ENCODE measurements around the gene ABCB4.

The ABCB4 gene

DNA sequence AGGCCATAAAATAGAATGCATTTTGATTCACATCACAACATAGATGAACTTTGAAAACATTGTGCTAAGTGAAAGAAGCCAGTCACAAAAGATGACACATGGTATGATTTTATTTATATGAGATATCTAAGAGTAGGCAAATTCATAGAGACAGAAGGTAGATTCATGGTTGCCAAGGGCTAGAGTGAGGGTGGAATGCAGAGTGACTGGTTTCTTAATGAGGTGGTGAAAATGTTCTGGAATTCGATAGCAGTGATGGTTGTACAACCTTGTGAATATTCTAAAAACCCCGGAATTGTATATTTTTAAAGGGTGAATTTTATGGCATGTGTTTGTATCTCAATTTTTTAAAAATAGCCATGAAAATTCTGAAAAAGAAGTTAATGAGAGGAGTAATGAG is 42.9 kb downstream of the ABCB4 start:
- DNase-seq = no peak
- no peak overlapping the region for H3K27ac Mint-ChIP-seq
- peaks cover 5% of the 10 kb centered on the region for H3K9me3 Mint-ChIP-seq
- H3K4me3 Mint-ChIP-seq = no peak overlapping the region
- H3K4me1 Mint-ChIP-seq = no peaks in the 10 kb centered on the region
- H3K27me3 Mint-ChIP-seq (ENCODE audit: low read depth, poor library complexity) = no peaks in the 10 kb centered on the region
- peaks cover 37% of the 10 kb centered on the region for H3K36me3 Mint-ChIP-seq (ENCODE audit: low read depth)
- TF ChIP-seq, protein P1, sequence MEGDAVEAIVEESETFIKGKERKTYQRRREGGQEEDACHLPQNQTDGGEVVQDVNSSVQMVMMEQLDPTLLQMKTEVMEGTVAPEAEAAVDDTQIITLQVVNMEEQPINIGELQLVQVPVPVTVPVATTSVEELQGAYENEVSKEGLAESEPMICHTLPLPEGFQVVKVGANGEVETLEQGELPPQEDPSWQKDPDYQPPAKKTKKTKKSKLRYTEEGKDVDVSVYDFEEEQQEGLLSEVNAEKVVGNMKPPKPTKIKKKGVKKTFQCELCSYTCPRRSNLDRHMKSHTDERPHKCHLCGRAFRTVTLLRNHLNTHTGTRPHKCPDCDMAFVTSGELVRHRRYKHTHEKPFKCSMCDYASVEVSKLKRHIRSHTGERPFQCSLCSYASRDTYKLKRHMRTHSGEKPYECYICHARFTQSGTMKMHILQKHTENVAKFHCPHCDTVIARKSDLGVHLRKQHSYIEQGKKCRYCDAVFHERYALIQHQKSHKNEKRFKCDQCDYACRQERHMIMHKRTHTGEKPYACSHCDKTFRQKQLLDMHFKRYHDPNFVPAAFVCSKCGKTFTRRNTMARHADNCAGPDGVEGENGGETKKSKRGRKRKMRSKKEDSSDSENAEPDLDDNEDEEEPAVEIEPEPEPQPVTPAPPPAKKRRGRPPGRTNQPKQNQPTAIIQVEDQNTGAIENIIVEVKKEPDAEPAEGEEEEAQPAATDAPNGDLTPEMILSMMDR (IDR thresholded peaks at IDR 0.05) = no peak

DNA sequence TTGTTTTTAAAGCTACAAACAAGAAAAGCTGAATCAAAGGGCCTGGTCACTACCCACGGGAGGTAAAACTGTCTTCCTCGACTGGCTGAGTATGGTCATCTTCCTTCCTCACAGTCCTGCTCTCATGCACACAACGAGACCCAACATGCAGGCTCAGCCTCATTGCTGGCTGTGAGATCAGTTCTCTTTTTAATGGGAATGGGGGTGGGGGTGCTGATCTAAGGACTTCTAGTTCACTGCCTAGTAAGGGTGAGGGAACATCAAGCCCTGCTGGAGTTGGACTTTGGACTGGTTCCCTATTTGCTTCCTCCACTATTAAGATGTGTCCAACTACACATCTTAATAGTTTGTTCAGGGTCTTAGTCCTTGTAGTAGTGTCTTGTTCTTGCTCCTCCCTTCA is 48.2 kb downstream of the ABCB4 start:
- TF ChIP-seq, protein P1 (IDR thresholded peaks at IDR 0.05) = no peak

DNA sequence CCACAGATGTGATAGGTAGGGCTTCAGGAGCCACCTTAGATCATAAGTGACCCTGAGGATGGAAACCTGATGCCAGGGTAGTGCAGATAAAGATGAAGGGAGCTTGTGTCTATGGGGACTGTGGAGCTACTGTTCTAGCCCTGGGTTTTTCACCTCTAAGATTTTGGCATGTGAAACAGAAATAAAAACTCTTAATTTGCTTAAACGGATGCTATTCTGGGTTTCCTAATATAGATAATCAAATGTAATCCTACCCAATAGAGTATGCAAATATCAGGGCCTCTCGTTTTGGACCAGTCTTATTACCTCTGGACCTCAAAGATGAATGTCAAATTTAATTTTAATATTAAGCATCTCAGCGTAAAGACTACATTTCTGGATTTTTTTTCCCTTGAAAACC is 49.3 kb downstream of the ABCB4 start:
- H3K4me1 Mint-ChIP-seq = no peaks in the 10 kb centered on the region
- no peaks in the 10 kb centered on the region for H3K9me3 Mint-ChIP-seq
- no peak for DNase-seq
- TF ChIP-seq, protein P1 (IDR thresholded peaks at IDR 0.05) = no peak
- peaks cover 42% of the 10 kb centered on the region for H3K36me3 Mint-ChIP-seq (ENCODE audit: low read depth)
- H3K27ac Mint-ChIP-seq = no peak overlapping the region
- no peak overlapping the region for H3K4me3 Mint-ChIP-seq
- H3K27me3 Mint-ChIP-seq (ENCODE audit: low read depth, poor library complexity) = peaks cover 3% of the 10 kb centered on the region

More for the DNA sequence above, 48.2 kb downstream of the ABCB4 start:
- H3K9me3 Mint-ChIP-seq = peaks cover under 1% of the 10 kb centered on the region
- no peak overlapping the region for H3K27ac Mint-ChIP-seq
- peaks cover 3% of the 10 kb centered on the region for H3K27me3 Mint-ChIP-seq (ENCODE audit: low read depth, poor library complexity)
- no peaks in the 10 kb centered on the region for H3K4me1 Mint-ChIP-seq
- DNase-seq = no peak
- peaks cover 50% of the 10 kb centered on the region for H3K36me3 Mint-ChIP-seq (ENCODE audit: low read depth)
- H3K4me3 Mint-ChIP-seq = no peak overlapping the region

DNA sequence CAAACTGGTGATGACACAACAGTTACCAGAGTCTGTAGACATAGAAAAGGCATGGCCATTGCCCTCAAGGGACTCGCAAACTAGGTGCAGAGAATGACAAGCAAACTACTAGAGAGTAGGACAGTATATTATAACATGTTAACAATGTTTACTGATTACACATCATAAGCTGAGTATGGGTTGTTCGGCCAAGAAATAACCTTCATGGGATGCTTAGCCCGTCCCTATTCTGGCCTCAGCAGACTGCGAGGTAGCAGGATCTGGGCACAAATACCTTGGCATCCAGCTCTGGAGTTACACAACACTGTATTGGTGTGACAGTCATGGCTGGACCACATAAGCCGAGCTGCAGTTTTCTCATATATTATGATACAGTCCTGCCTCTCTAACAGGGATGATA is 51.4 kb downstream of the ABCB4 start:
- TF ChIP-seq, protein P1 (IDR thresholded peaks at IDR 0.05) = no peak
- Mint-ChIP-seq H3K4me3 (no peak overlapping the region), H3K4me1 (no peaks in the 10 kb centered on the region), H3K27me3 (ENCODE audit: low read depth, poor library complexity) (peaks cover 3% of the 10 kb centered on the region), H3K9me3 (no peaks in the 10 kb centered on the region), H3K27ac (no peak overlapping the region), H3K36me3 (ENCODE audit: low read depth) (peaks cover 49% of the 10 kb centered on the region)
- no peak for DNase-seq

DNA sequence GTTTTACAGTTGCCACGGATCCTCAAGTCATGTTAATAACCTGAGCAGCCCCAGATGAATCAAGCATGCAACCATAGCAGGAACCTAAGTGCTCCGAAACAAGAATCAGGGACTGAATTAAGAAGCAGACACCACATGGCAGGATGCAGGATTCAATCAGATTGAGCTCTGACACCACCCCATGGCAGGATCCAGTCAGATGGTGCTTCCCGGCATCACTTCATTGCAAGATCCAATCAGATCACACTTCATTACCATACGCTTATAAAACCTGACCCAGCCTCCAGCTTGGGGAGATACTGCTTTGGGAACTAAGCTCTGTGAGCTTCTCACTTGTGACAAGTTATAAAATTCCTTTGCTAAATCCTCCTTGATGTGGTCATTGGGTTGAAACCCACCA is 55.3 kb downstream of the ABCB4 start:
- TF ChIP-seq, protein P1 (IDR thresholded peaks at IDR 0.05) = no peak
- Mint-ChIP-seq H3K27ac (no peak overlapping the region), H3K4me3 (no peak overlapping the region), H3K27me3 (ENCODE audit: low read depth, poor library complexity) (no peaks in the 10 kb centered on the region), H3K4me1 (peaks cover 7% of the 10 kb centered on the region), H3K36me3 (ENCODE audit: low read depth) (peaks cover 22% of the 10 kb centered on the region), H3K9me3 (no peaks in the 10 kb centered on the region)
- DNase-seq = no peak

DNA sequence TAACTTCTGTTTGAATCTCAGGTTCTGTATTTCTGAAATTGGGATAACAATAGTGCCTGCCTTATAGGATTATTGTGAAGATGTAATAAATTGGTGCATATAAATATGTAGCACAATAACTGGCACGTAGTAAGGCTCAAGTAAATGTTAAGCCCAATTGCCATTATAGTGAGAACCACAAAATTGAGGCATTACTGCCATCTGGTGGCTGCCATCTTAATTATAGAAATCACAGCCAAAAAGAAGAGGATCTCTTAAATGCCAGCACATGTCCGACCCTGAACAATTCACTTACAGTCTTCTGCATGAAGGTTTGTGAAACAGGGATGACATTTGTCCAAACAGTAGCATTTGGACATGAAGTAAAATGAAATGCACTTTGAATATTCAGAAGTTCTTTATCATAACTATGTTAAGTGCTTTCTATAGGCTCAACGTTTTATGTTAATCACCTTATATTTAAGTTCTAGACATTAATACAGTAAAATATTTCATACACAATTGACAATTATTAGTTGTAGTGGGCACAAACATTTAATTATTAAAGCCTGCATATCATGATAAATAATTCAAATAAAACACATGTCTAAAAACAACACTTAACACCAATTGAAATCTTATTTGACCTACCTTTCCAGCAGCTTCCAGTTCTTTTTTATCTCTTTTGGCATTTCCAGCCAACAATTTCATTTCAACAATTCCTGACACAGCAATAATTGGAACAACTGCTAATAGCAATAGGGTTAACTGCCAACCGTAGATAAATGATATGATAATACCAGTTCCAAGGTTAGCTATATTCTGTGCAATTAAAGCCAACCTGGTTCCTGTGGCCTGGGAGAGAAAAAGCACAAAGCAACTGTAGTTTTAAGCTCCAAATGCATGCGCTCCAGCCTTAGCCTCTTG is 58.5 kb downstream of the ABCB4 start:
- no peak overlapping the region for H3K27ac Mint-ChIP-seq
- no peak overlapping the region for H3K4me3 Mint-ChIP-seq
- H3K36me3 Mint-ChIP-seq (ENCODE audit: low read depth) = peaks cover 13% of the 10 kb centered on the region
- TF ChIP-seq, protein P1 (IDR thresholded peaks at IDR 0.05) = peak; percentile 73
- peak; percentile 64 for DNase-seq
- H3K9me3 Mint-ChIP-seq = no peaks in the 10 kb centered on the region
- peaks cover 27% of the 10 kb centered on the region for H3K4me1 Mint-ChIP-seq
- no peaks in the 10 kb centered on the region for H3K27me3 Mint-ChIP-seq (ENCODE audit: low read depth, poor library complexity)
